ENCODE measurements around the gene ARID3B. TPM values are rescaled to one million over a fixed set of nuclear protein-coding genes. Genes with fewer than 3 reads are reported as not detected.

ARID3B gene
- total RNA-seq, 1 donor from 2014 or later = 154 TPM

GRCh38 chr15:74615508-74616365 is 74.7 kb downstream of the ARID3B start, which contains the start of gene CLK3:
CLK3 (plus strand) TSS chr15:74615836; CDS start chr15:74619197, 3,361 bp downstream.
- H3K9me3 Mint-ChIP-seq (ENCODE audit: unreplicated experiment) = peaks cover 7% of the 10 kb centered on the region
- peak within 1 kb of the TSS; percentile 92 for H3K4me3 Mint-ChIP-seq (ENCODE audit: unreplicated experiment)

GRCh38 chr15:74616366-74616939 is 75.4 kb downstream of the ARID3B start:
- peaks cover 16% of the 10 kb centered on the region for H3K27me3 Mint-ChIP-seq (ENCODE audit: unreplicated experiment)
- TF ChIP-seq CTCF (IDR thresholded peaks at IDR 0.05; ENCODE audit: partially characterized antibody, unreplicated experiment) = no peak
- H3K27ac Mint-ChIP-seq (ENCODE audit: unreplicated experiment) = peak overlapping the region; percentile 80
- H3K9me3 Mint-ChIP-seq (ENCODE audit: unreplicated experiment) = peaks cover 12% of the 10 kb centered on the region
- H3K36me3 Mint-ChIP-seq (ENCODE audit: unreplicated experiment) = no peaks in the 10 kb centered on the region
- H3K4me1 Mint-ChIP-seq (ENCODE audit: low read depth, unreplicated experiment) = peaks cover 23% of the 10 kb centered on the region
- peak; percentile 47 for DNase-seq
- peak overlapping the region; percentile 89 for H3K4me3 Mint-ChIP-seq (ENCODE audit: unreplicated experiment)

More at GRCh38 chr15:74615508-74616365, 74.7 kb downstream of the ARID3B start, which contains the start of gene CLK3:
- peak within 1 kb of the TSS; percentile 97 for H3K27ac Mint-ChIP-seq (ENCODE audit: unreplicated experiment)
- H3K36me3 Mint-ChIP-seq (ENCODE audit: unreplicated experiment) = no peaks in the 10 kb centered on the region
- H3K4me1 Mint-ChIP-seq (ENCODE audit: low read depth, unreplicated experiment) = peaks cover 20% of the 10 kb centered on the region
- H3K27me3 Mint-ChIP-seq (ENCODE audit: unreplicated experiment) = peaks cover 12% of the 10 kb centered on the region
- no peak for TF ChIP-seq CTCF (IDR thresholded peaks at IDR 0.05; ENCODE audit: partially characterized antibody, unreplicated experiment)
- peak; percentile 100 for DNase-seq

- DNase-seq = no peak
- TF ChIP-seq CTCF (IDR thresholded peaks at IDR 0.05; ENCODE audit: partially characterized antibody, unreplicated experiment) = no peak
These were observed 76.0 kb downstream of the ARID3B start for GRCh38 chr15:74616996-74617395.

GRCh38 chr15:74618841-74619596 is 78.0 kb downstream of the ARID3B start:
- no peak overlapping the region for H3K4me3 Mint-ChIP-seq (ENCODE audit: unreplicated experiment)
- DNase-seq = no peak
- H3K4me1 Mint-ChIP-seq (ENCODE audit: low read depth, unreplicated experiment) = peaks cover 28% of the 10 kb centered on the region
- H3K27ac Mint-ChIP-seq (ENCODE audit: unreplicated experiment) = no peak overlapping the region
- no peak for TF ChIP-seq CTCF (IDR thresholded peaks at IDR 0.05; ENCODE audit: partially characterized antibody, unreplicated experiment)
- H3K27me3 Mint-ChIP-seq (ENCODE audit: unreplicated experiment) = peaks cover 16% of the 10 kb centered on the region
- peaks cover 3% of the 10 kb centered on the region for H3K36me3 Mint-ChIP-seq (ENCODE audit: unreplicated experiment)
- peaks cover 17% of the 10 kb centered on the region for H3K9me3 Mint-ChIP-seq (ENCODE audit: unreplicated experiment)

More at GRCh38 chr15:74616996-74617395, 76.0 kb downstream of the ARID3B start:
- peaks cover 3% of the 10 kb centered on the region for H3K36me3 Mint-ChIP-seq (ENCODE audit: unreplicated experiment)
- peaks cover 28% of the 10 kb centered on the region for H3K4me1 Mint-ChIP-seq (ENCODE audit: low read depth, unreplicated experiment)
- peaks cover 17% of the 10 kb centered on the region for H3K9me3 Mint-ChIP-seq (ENCODE audit: unreplicated experiment)
- peaks cover 19% of the 10 kb centered on the region for H3K27me3 Mint-ChIP-seq (ENCODE audit: unreplicated experiment)
- peak overlapping the region; percentile 89 for H3K4me3 Mint-ChIP-seq (ENCODE audit: unreplicated experiment)
- peak overlapping the region; percentile 65 for H3K27ac Mint-ChIP-seq (ENCODE audit: unreplicated experiment)
